OCI-LY1 (cell line): ENCODE results near the gene FAH.

Source experiments
- H2AFZ ChIP-seq: fragments of 200-600 bp; sonication (generic), shearing (Covaris generic); 2 replicates; pipeline ENCODE4 v1.6.0; 2014; ENCODE audit warnings: antibody characterized with exemption, mild to moderate bottlenecking, low read length
- H3F3A ChIP-seq: fragments of 200-600 bp; sonication (generic), shearing (Covaris generic); 2 replicates; pipeline ENCODE4 v1.6.0; 2014; ENCODE audit warnings: mild to moderate bottlenecking, antibody characterized with exemption, low read length, moderate library complexity; ENCODE audit not compliant: insufficient read depth
- H3K27ac ChIP-seq: fragments of 200-600 bp; sonication (generic); 2 replicates; pipeline ENCODE4 v1.5.1; 2014; ENCODE audit warnings: low read length, mixed run types, mild to moderate bottlenecking, low read depth; ENCODE audit not compliant: poor library complexity, severe bottlenecking
- H3K27me3 ChIP-seq: fragments of 200-600 bp; sonication (generic); 2 replicates; pipeline ENCODE4 v1.6.0; 2014; ENCODE audit warnings: antibody characterized with exemption, mild to moderate bottlenecking, low read length, moderate library complexity; ENCODE audit not compliant: insufficient read depth
- H3K36me3 ChIP-seq: fragments of 200-600 bp; sonication (generic); 2 replicates; pipeline ENCODE4 v1.6.1; 2014; ENCODE audit warnings: mild to moderate bottlenecking, antibody characterized with exemption, low read length, moderate library complexity, mixed read lengths; ENCODE audit not compliant: insufficient read depth
- H3K4me1 ChIP-seq: fragments of 200-600 bp; sonication (generic); 2 replicates; pipeline ENCODE4 v1.5.1; 2014; ENCODE audit warnings: mild to moderate bottlenecking, low read length, moderate library complexity; ENCODE audit not compliant: insufficient read depth, severe bottlenecking
- H3K4me2 ChIP-seq: fragments of 200-600 bp; sonication (generic), shearing (Covaris generic); 2 replicates; pipeline ENCODE4 v1.6.1; 2014; ENCODE audit warnings: low read length
- H3K4me3 ChIP-seq: fragments of 200-600 bp; sonication (generic); 2 replicates; pipeline ENCODE4 v1.5.1; 2014; ENCODE audit warnings: low read length, low read depth, mild to moderate bottlenecking, mixed read lengths; ENCODE audit not compliant: poor library complexity, severe bottlenecking
- H3K79me2 ChIP-seq: fragments of 200-600 bp; shearing (Covaris generic); 2 replicates; pipeline ENCODE4 v1.6.1; 2016; ENCODE audit warnings: mixed run types, low read length, mixed read lengths; ENCODE audit not compliant: insufficient read depth
- H3K9ac ChIP-seq: fragments of 200-600 bp; sonication (generic), shearing (Covaris generic); 2 replicates; pipeline ENCODE4 v1.6.1; 2014; ENCODE audit warnings: mild to moderate bottlenecking, low read length, mixed read lengths
- H3K9me2 ChIP-seq: fragments of 200-600 bp; sonication (generic), shearing (Covaris generic); 2 replicates; pipeline ENCODE4 v1.6.1; 2014; ENCODE audit warnings: low read depth, mild to moderate bottlenecking, low read length, mixed read lengths
- H3K9me3 ChIP-seq: fragments of 200-600 bp; shearing (Covaris generic); 2 replicates; pipeline ENCODE4 v1.6.1; 2014; ENCODE audit warnings: low read length, mixed read lengths
- H4K20me1 ChIP-seq: fragments of 200-600 bp; sonication (generic), shearing (Covaris generic); 2 replicates; pipeline ENCODE4 v1.6.0; 2016; ENCODE audit warnings: mild to moderate bottlenecking, low read length; ENCODE audit not compliant: insufficient read depth
- CTCF ChIP-seq: fragments of 200-600 bp; sonication (generic), shearing (Covaris generic); IDR thresholded peaks from 2 replicates; pipeline ENCODE4 v1.5.1; 2017; ENCODE audit warnings: mild to moderate bottlenecking, antibody characterized with exemption, low read length, moderate library complexity, mixed read lengths
- EZH2 ChIP-seq: fragments of 200-600 bp; sonication (generic), shearing (Covaris generic); IDR thresholded peaks from 2 replicates; pipeline ENCODE4 v1.8.0; 2017; ENCODE audit warnings: borderline replicate concordance, mixed run types, mild to moderate bottlenecking, antibody characterized with exemption, low read length, moderate library complexity, mixed read lengths

Gene FAH

GRCh38 chr15:80219955-80220354 lies 67.2 kb downstream of the FAH start:
- no peaks in the 10 kb centered on the region for H3K79me2 ChIP-seq
- no peaks in the 10 kb centered on the region for H3F3A ChIP-seq
- no peaks in the 10 kb centered on the region for H3K27me3 ChIP-seq
- no peaks in the 10 kb centered on the region for H3K9me2 ChIP-seq
- no peak overlapping the region for H3K4me2 ChIP-seq
- no peaks in the 10 kb centered on the region for H3K9me3 ChIP-seq
- H3K4me3 ChIP-seq: no peak overlapping the region
- no peak overlapping the region for H3K9ac ChIP-seq
- H3K27ac ChIP-seq: no peak overlapping the region
- H2AFZ ChIP-seq: no peak overlapping the region
- no peaks in the 10 kb centered on the region for H3K36me3 ChIP-seq
- no peaks in the 10 kb centered on the region for H4K20me1 ChIP-seq
- no peaks in the 10 kb centered on the region for H3K4me1 ChIP-seq
- TF ChIP-seq EZH2: no peak
- TF ChIP-seq CTCF: no peak

- H3K9me2 ChIP-seq: no peaks in the 10 kb centered on the region
- no peak overlapping the region for H2AFZ ChIP-seq
- H3K9ac ChIP-seq: no peak overlapping the region
- no peaks in the 10 kb centered on the region for H4K20me1 ChIP-seq
- H3K27me3 ChIP-seq: no peaks in the 10 kb centered on the region
- no peak overlapping the region for H3K4me2 ChIP-seq
- H3F3A ChIP-seq: no peaks in the 10 kb centered on the region
- no peak overlapping the region for H3K4me3 ChIP-seq
- H3K9me3 ChIP-seq: no peaks in the 10 kb centered on the region
- H3K27ac ChIP-seq: no peak overlapping the region
- no peaks in the 10 kb centered on the region for H3K36me3 ChIP-seq
- no peaks in the 10 kb centered on the region for H3K79me2 ChIP-seq
- no peaks in the 10 kb centered on the region for H3K4me1 ChIP-seq
- TF ChIP-seq EZH2 (no peak), CTCF (no peak)
These were observed 76.3 kb downstream of the FAH start for GRCh38 chr15:80228959-80229610.

GRCh38 chr15:80231371-80231770 lies 78.6 kb downstream of the FAH start:
- H3F3A ChIP-seq: no peaks in the 10 kb centered on the region
- no peak overlapping the region for H3K4me2 ChIP-seq
- H3K36me3 ChIP-seq: no peaks in the 10 kb centered on the region
- no peaks in the 10 kb centered on the region for H3K4me1 ChIP-seq
- no peaks in the 10 kb centered on the region for H3K9me3 ChIP-seq
- H3K9me2 ChIP-seq: no peaks in the 10 kb centered on the region
- no peaks in the 10 kb centered on the region for H3K79me2 ChIP-seq
- H3K27me3 ChIP-seq: no peaks in the 10 kb centered on the region
- H4K20me1 ChIP-seq: no peaks in the 10 kb centered on the region
- H3K4me3 ChIP-seq: no peak overlapping the region
- no peak overlapping the region for H2AFZ ChIP-seq
- no peak overlapping the region for H3K27ac ChIP-seq
- TF ChIP-seq CTCF (no peak), EZH2 (no peak)
- H3K9ac ChIP-seq: no peak overlapping the region
